GM23248 (cell line): ENCODE measurements around the gene BRINP1. TPM values are rescaled to one million over a fixed set of nuclear protein-coding genes. Genes with fewer than 3 reads are reported as not detected.
A peak's percentile ranks its signal among the peaks of the same experiment; 100 is the strongest.

Source experiments
- DNase-seq: peaks from one replicate; pipeline ENCODE4 v3.0.0-alpha.2; 2015
- H2AFZ ChIP-seq: fragments of 200-600 bp; sonication (generic); 2 replicates; pipeline ENCODE4 v1.6.1; 2016; ENCODE audit warnings: antibody characterized with exemption
- H3F3A ChIP-seq: fragments of 200-600 bp; sonication (generic); 2 replicates; pipeline ENCODE4 v1.6.1; 2016; ENCODE audit warnings: mild to moderate bottlenecking, antibody characterized with exemption, mixed run types; ENCODE audit not compliant: insufficient read depth
- H3K27ac ChIP-seq: fragments of 200-600 bp; sonication (generic); 2 replicates; pipeline ENCODE4 v1.5.1; 2016; ENCODE audit warnings: mild to moderate bottlenecking
- H3K27me3 ChIP-seq: fragments of 200-600 bp; sonication (generic); replicated peaks from 2 replicates; pipeline ENCODE4 v1.6.1; 2016; ENCODE audit warnings: mild to moderate bottlenecking; ENCODE audit not compliant: insufficient read depth
- H3K36me3 ChIP-seq: fragments of 200-600 bp; sonication (generic); 2 replicates; pipeline ENCODE4 v1.6.1; 2016; ENCODE audit warnings: low read depth, mild to moderate bottlenecking
- H3K4me1 ChIP-seq: fragments of 200-600 bp; sonication (generic); 2 replicates; pipeline ENCODE4 v1.6.1; 2016; ENCODE audit warnings: mild to moderate bottlenecking; ENCODE audit not compliant: insufficient read depth
- H3K4me2 ChIP-seq: fragments of 200-600 bp; sonication (generic); one replicate; pipeline ENCODE4 v1.6.1; 2016; ENCODE audit warnings: mild to moderate bottlenecking; ENCODE audit not compliant: unreplicated experiment
- H3K4me3 ChIP-seq: fragments of 200-600 bp; sonication (generic); 2 replicates; pipeline ENCODE4 v1.5.1; 2016; ENCODE audit warnings: mild to moderate bottlenecking
- H3K79me2 ChIP-seq: fragments of 200-600 bp; sonication (generic); 2 replicates; pipeline ENCODE4 v1.6.1; 2016; ENCODE audit warnings: mild to moderate bottlenecking; ENCODE audit not compliant: insufficient read depth
- H3K9ac ChIP-seq: fragments of 200-600 bp; sonication (generic); 2 replicates; pipeline ENCODE4 v1.6.1; 2016; ENCODE audit warnings: mild to moderate bottlenecking
- H3K9me2 ChIP-seq: fragments of 200-600 bp; sonication (generic); 2 replicates; pipeline ENCODE4 v1.6.1; 2016; ENCODE audit warnings: mixed run types, mild to moderate bottlenecking, moderate library complexity; ENCODE audit not compliant: insufficient read depth
- H3K9me3 ChIP-seq: fragments of 200-600 bp; sonication (generic); one replicate; pipeline ENCODE4 v1.6.1; 2017; ENCODE audit warnings: low read depth
- H4K20me1 ChIP-seq: fragments of 200-600 bp; sonication (generic); 2 replicates; pipeline ENCODE4 v1.6.0; 2016; ENCODE audit not compliant: insufficient read depth
- EZH2 ChIP-seq: fragments of 200-600 bp; sonication (generic); IDR thresholded peaks from 2 replicates; pipeline ENCODE4 v1.6.1; 2018; ENCODE audit warnings: antibody characterized with exemption, mild to moderate bottlenecking; ENCODE audit not compliant: insufficient read depth, poor library complexity, severe bottlenecking
- EZH2phosphoT487 ChIP-seq: fragments of 200-600 bp; sonication (generic); IDR thresholded peaks from 2 replicates; pipeline ENCODE4 v1.6.1; 2018; ENCODE audit warnings: antibody characterized with exemption, moderate library complexity, mild to moderate bottlenecking, low read depth; ENCODE audit not compliant: insufficient read depth
- WGBS, 2 experiments: methylation state at CpG; one replicate each; pipeline ENCODE4 v1.1.6; 2015 to 2017; ENCODE audit warnings: low lambda C conversion rate in 2 of 2, low coverage in 1 of 2; ENCODE audit errors: missing lambda C conversion rate in 2 of 2; 5-methylcytosine and 5-hydroxymethylcytosine counted together
- in situ Hi-C: fragments of 300-500 bp; cut with MboI; formaldehyde crosslinking; loops from 2 replicates; pipeline ENCODE4 v1.15.0; 2020
- polyA plus RNA-seq: library from polyadenylated mRNA; unstranded; fragments of >200 nt; fragmentation: Nextera tagmentation; extraction: Ambion mirVana; gene quantifications from 2 replicates; pipeline ENCODE4 v1.2.1, GENCODE V29; 2016
- total RNA-seq: library from RNA; depleted of rRNA; stranded (reverse); fragments of >200 nt; shearing (Covaris generic); gene quantifications from 2 replicates; pipeline ENCODE4 v1.2.3, GENCODE V29; 2014

Gene BRINP1
- total and polyA plus RNA-seq, 2 experiments from 2014 or later = 6.0 to 9.0 TPM

- Histone ChIP-seq H3K4me3 (no peak overlapping the region), H3K9me2 (peaks cover 4% of the 10 kb centered on the region; the same call in 1 of the 2 replicates), H3K27me3 (no peaks in the 10 kb centered on the region), H3K36me3 (no peaks in the 10 kb centered on the region), H3F3A (no peaks in the 10 kb centered on the region), H3K9me3 (no peaks in the 10 kb centered on the region), H3K4me2 (no peak overlapping the region), H3K4me1 (no peaks in the 10 kb centered on the region), H4K20me1 (no peaks in the 10 kb centered on the region), H2AFZ (no peak overlapping the region), H3K79me2 (no peaks in the 10 kb centered on the region), H3K27ac (no peak overlapping the region), H3K9ac (no peak overlapping the region)
- in situ Hi-C loops = no loop called here
- 16% methylated on average over 2 of the region's 2 CpGs for WGBS, 2 experiments
- TF ChIP-seq EZH2phosphoT487 = no peak
- no peak for TF ChIP-seq EZH2
- no peak for DNase-seq
Observed at GRCh38 chr9:119159386-119159785, 209.8 kb downstream of the BRINP1 start.

- H3K9me2 ChIP-seq = peaks cover 3% of the 10 kb centered on the region; the same call in 1 of the 2 replicates
- H3F3A ChIP-seq = no peaks in the 10 kb centered on the region
- peak; percentile 62 for DNase-seq
- H3K4me3 ChIP-seq = no peak overlapping the region
- no peaks in the 10 kb centered on the region for H3K36me3 ChIP-seq
- in situ Hi-C loops = no loop called here
- no peak overlapping the region for H3K9ac ChIP-seq
- no peaks in the 10 kb centered on the region for H4K20me1 ChIP-seq
- H3K27me3 ChIP-seq = no peaks in the 10 kb centered on the region
- no peaks in the 10 kb centered on the region for H3K4me1 ChIP-seq
- no peak overlapping the region for H2AFZ ChIP-seq
- H3K9me3 ChIP-seq = no peaks in the 10 kb centered on the region
- TF ChIP-seq EZH2phosphoT487 (no peak), EZH2 (no peak)
- WGBS, 2 experiments = 0 to 2% methylated on average over 2 of the region's 2 CpGs
- H3K79me2 ChIP-seq = no peaks in the 10 kb centered on the region
- H3K4me2 ChIP-seq = no peak overlapping the region
- no peak overlapping the region for H3K27ac ChIP-seq
Observed at GRCh38 chr9:119157196-119157595, 212.0 kb downstream of the BRINP1 start.

- in situ Hi-C loops = no loop called here
- Histone ChIP-seq H4K20me1 (no peaks in the 10 kb centered on the region), H3K36me3 (no peaks in the 10 kb centered on the region), H2AFZ (no peak overlapping the region), H3K9me2 (no peaks in the 10 kb centered on the region), H3K4me3 (no peak overlapping the region), H3K4me1 (no peaks in the 10 kb centered on the region), H3K27me3 (no peaks in the 10 kb centered on the region), H3K9ac (no peak overlapping the region), H3K9me3 (no peaks in the 10 kb centered on the region), H3K27ac (no peak overlapping the region), H3F3A (no peaks in the 10 kb centered on the region), H3K4me2 (no peak overlapping the region), H3K79me2 (no peaks in the 10 kb centered on the region)
- no peak for DNase-seq
- TF ChIP-seq EZH2 = no peak
- TF ChIP-seq EZH2phosphoT487 = no peak
- 22 to 30% methylated on average over 3 of the region's 3 CpGs for WGBS, 2 experiments
Observed at GRCh38 chr9:119156354-119156753, 212.9 kb downstream of the BRINP1 start.

- in situ Hi-C loops = no loop called here
- TF ChIP-seq EZH2phosphoT487 (no peak), EZH2 (no peak)
- H3K36me3 ChIP-seq = no peaks in the 10 kb centered on the region
- H4K20me1 ChIP-seq = no peaks in the 10 kb centered on the region
- no peak overlapping the region for H3K4me2 ChIP-seq
- H3K4me1 ChIP-seq = no peaks in the 10 kb centered on the region
- H3K27me3 ChIP-seq = no peaks in the 10 kb centered on the region
- H2AFZ ChIP-seq = no peak overlapping the region
- H3K27ac ChIP-seq = no peak overlapping the region
- 8 to 14% methylated on average over 2 of the region's 2 CpGs for WGBS, 2 experiments
- no peaks in the 10 kb centered on the region for H3F3A ChIP-seq
- no peaks in the 10 kb centered on the region for H3K79me2 ChIP-seq
- no peaks in the 10 kb centered on the region for H3K9me3 ChIP-seq
- H3K4me3 ChIP-seq = no peak overlapping the region
- no peak for DNase-seq
- H3K9ac ChIP-seq = no peak overlapping the region
- H3K9me2 ChIP-seq = no peaks in the 10 kb centered on the region
Observed at GRCh38 chr9:119154527-119154926, 214.7 kb downstream of the BRINP1 start.

- no peak for DNase-seq
Observed at GRCh38 chr9:119153402-119153801, 215.8 kb downstream of the BRINP1 start.

More at GRCh38 chr9:119153402-119153801, 215.8 kb downstream of the BRINP1 start:
- no peak overlapping the region for H3K9ac ChIP-seq
- 4 to 7% methylated on average over 2 of the region's 2 CpGs for WGBS, 2 experiments
- in situ Hi-C loops = no loop called here
- H3K9me3 ChIP-seq = no peaks in the 10 kb centered on the region
- no peaks in the 10 kb centered on the region for H3F3A ChIP-seq
- H3K4me2 ChIP-seq = no peak overlapping the region
- no peaks in the 10 kb centered on the region for H3K27me3 ChIP-seq
- H3K4me1 ChIP-seq = no peaks in the 10 kb centered on the region
- TF ChIP-seq EZH2 (no peak), EZH2phosphoT487 (no peak)
- no peak overlapping the region for H2AFZ ChIP-seq
- no peak overlapping the region for H3K4me3 ChIP-seq
- no peaks in the 10 kb centered on the region for H4K20me1 ChIP-seq
- no peak overlapping the region for H3K27ac ChIP-seq
- H3K36me3 ChIP-seq = no peaks in the 10 kb centered on the region
- no peaks in the 10 kb centered on the region for H3K9me2 ChIP-seq
- no peaks in the 10 kb centered on the region for H3K79me2 ChIP-seq
